H1 (cell line): Measurements from ENCODE around the gene MCRS1. TPM values are rescaled to one million over a fixed set of nuclear protein-coding genes. Genes with fewer than 3 reads are reported as not detected.

Source experiments
- CTCF ChIA-PET: fragments of 300-600 bp; sonication (Branson Sonifier 250); formaldehyde crosslinking; loops from one replicate; lab custom pipeline; 2021; ENCODE audit not compliant: partially characterized antibody; lab: Charles Lee
- POLR2A ChIA-PET: fragments of 300-600 bp; sonication (Branson Sonifier 250); formaldehyde crosslinking; loops from one replicate; lab custom pipeline; 2021; ENCODE audit warnings: inconsistent platforms; ENCODE audit not compliant: partially characterized antibody; lab: Charles Lee
- DNase-seq, 2 experiments: peaks; one replicate each; pipeline versions ENCODE4 v3.0.0 to v3.0.0-alpha.2; 2010 to 2022; ENCODE audit warnings: low spot score in 2 of 2, low read depth in 1 of 2, mixed read lengths in 1 of 2
- FAIRE-seq: peaks from 2 replicates; lab custom pipeline; 2011; peaks lifted over from hg19 to GRCh38; lab: Jason Lieb, UNC
- H2AFZ ChIP-seq: 2 replicates; pipeline ENCODE4 v1.8.1; 2012; ENCODE audit warnings: low read length, inconsistent platforms
- H2AK5ac ChIP-seq: 2 replicates; pipeline ENCODE4 v1.6.1; 2013; ENCODE audit warnings: low read depth, low read length
- H2BK120ac ChIP-seq: replicated peaks from 2 replicates; pipeline ENCODE3; 2013; ENCODE audit warnings: low read depth, low read length, inconsistent platforms
- H2BK12ac ChIP-seq: 2 replicates; pipeline ENCODE4 v1.6.1; 2013; ENCODE audit warnings: low read depth, low read length
- H2BK15ac ChIP-seq: 2 replicates; pipeline ENCODE4 v1.6.1; 2013; ENCODE audit warnings: low read length
- H2BK20ac ChIP-seq: 2 replicates; pipeline ENCODE4 v1.6.1; 2013; ENCODE audit warnings: low read length
- H2BK5ac ChIP-seq: 2 replicates; pipeline ENCODE4 v1.6.1; 2013; ENCODE audit warnings: low read depth, low read length
- H3K14ac ChIP-seq: 2 replicates; pipeline ENCODE4 v1.6.1; 2013; ENCODE audit warnings: inconsistent platforms; ENCODE audit not compliant: insufficient read length
- H3K18ac ChIP-seq: 2 replicates; pipeline ENCODE4 v1.6.1; 2013; ENCODE audit warnings: low read length; ENCODE audit errors: extremely low read depth
- H3K23ac ChIP-seq: 2 replicates; pipeline ENCODE4 v1.6.1; 2013; ENCODE audit warnings: inconsistent platforms; ENCODE audit not compliant: insufficient read length
- H3K23me2 ChIP-seq: 2 replicates; pipeline ENCODE4 v1.6.1; 2013; ENCODE audit warnings: low read depth, low read length
- H3K27ac ChIP-seq: 2 replicates; pipeline ENCODE4 v1.6.1; 2011; ENCODE audit warnings: low read depth, low read length, inconsistent platforms
- H3K27me3 ChIP-seq, 4 experiments: replicated peaks in 1 of 4; 1 replicate in 1 of 4; 2 replicates in 3 of 4; pipeline versions ENCODE4 v1.6.1 to v1.8.1; 2011 to 2013; ENCODE audit warnings: low read length in 3 of 4, mild to moderate bottlenecking in 3 of 4, inconsistent platforms in 2 of 4, mixed read lengths in 2 of 4, moderate library complexity in 1 of 4; ENCODE audit not compliant: control insufficient read depth in 3 of 4, insufficient read depth in 3 of 4; ENCODE audit errors: extremely low read depth in 1 of 4
- H3K36me3 ChIP-seq, 4 experiments: 2 replicates each; pipeline versions ENCODE4 v1.6.1 to v1.8.1; 2011 to 2013; ENCODE audit warnings: mild to moderate bottlenecking in 4 of 4, low read length in 3 of 4, moderate library complexity in 2 of 4, control low read depth in 1 of 4, inconsistent platforms in 1 of 4; ENCODE audit not compliant: insufficient read depth in 4 of 4, control insufficient read depth in 2 of 4
- H3K4ac ChIP-seq: replicated peaks from 2 replicates; pipeline ENCODE3; 2013; ENCODE audit warnings: low read length, low read depth, mixed read lengths, inconsistent platforms; ENCODE audit not compliant: insufficient read length
- H3K4me1 ChIP-seq, 4 experiments: replicated peaks in 1 of 4; 1 replicate in 1 of 4; 2 replicates in 3 of 4; pipeline versions ENCODE4 v1.6.1 to v1.8.1; 2011 to 2013; ENCODE audit warnings: low read length in 3 of 4, inconsistent platforms in 2 of 4, mixed read lengths in 1 of 4; ENCODE audit not compliant: insufficient read depth in 4 of 4, control insufficient read depth in 3 of 4
- H3K4me2 ChIP-seq, 2 experiments: 2 replicates each; pipeline versions ENCODE4 v1.6.1 to v1.8.1; 2011 to 2013; ENCODE audit warnings: low read depth in 2 of 2, low read length in 2 of 2, control low read depth in 1 of 2, inconsistent platforms in 1 of 2, mild to moderate bottlenecking in 1 of 2; ENCODE audit not compliant: insufficient read depth in 1 of 2
- H3K4me3 ChIP-seq, 4 experiments: fragments of 200-600, 300-600 bp in 1 of 4; sonication (generic), shearing (Covaris generic), sonication (Bioruptor Twin) in 1 of 4; 2 replicates each; pipeline versions ENCODE4 v1.5.1 to v1.8.1; 2011 to 2016; ENCODE audit warnings: low read length in 4 of 4, low read depth in 3 of 4, control low read depth in 2 of 4, inconsistent platforms in 2 of 4, mild to moderate bottlenecking in 2 of 4, mixed read lengths in 1 of 4, moderate library complexity in 1 of 4; ENCODE audit not compliant: insufficient read depth in 2 of 4; ENCODE audit errors: extremely low read depth in 1 of 4
- H3K56ac ChIP-seq: replicated peaks from 2 replicates; pipeline ENCODE3; 2013; ENCODE audit warnings: low read depth, mild to moderate bottlenecking, mixed read lengths, low read length, inconsistent platforms; ENCODE audit not compliant: insufficient read length
- H3K79me1 ChIP-seq: 2 replicates; pipeline ENCODE4 v1.6.1; 2013; ENCODE audit warnings: low read depth, low read length, control low read depth
- H3K79me2 ChIP-seq, 2 experiments: 2 replicates each; pipeline versions ENCODE4 v1.6.1 to v1.8.1; 2012 to 2013; ENCODE audit warnings: low read length in 2 of 2, mild to moderate bottlenecking in 2 of 2, inconsistent platforms in 1 of 2; ENCODE audit not compliant: insufficient read depth in 2 of 2, control insufficient read depth in 1 of 2
- H3K9ac ChIP-seq, 4 experiments: replicated peaks in 1 of 4; 1 replicate in 1 of 4; 2 replicates in 3 of 4; pipeline versions ENCODE4 v1.6.1 to v1.8.1; 2011 to 2013; ENCODE audit warnings: low read depth in 3 of 4, low read length in 3 of 4, control low read depth in 2 of 4, mild to moderate bottlenecking in 2 of 4, moderate library complexity in 2 of 4, inconsistent platforms in 1 of 4; ENCODE audit errors: extremely low read depth in 1 of 4
- H3K9me3 ChIP-seq, 2 experiments: 2 replicates each; pipeline versions ENCODE4 v1.6.1 to v1.8.1; 2012 to 2013; ENCODE audit warnings: mild to moderate bottlenecking in 2 of 2, moderate library complexity in 2 of 2, control low read depth in 1 of 2, inconsistent platforms in 1 of 2, low read depth in 1 of 2, low read length in 1 of 2, mixed read lengths in 1 of 2; ENCODE audit not compliant: insufficient read depth in 2 of 2
- H4K20me1 ChIP-seq, 2 experiments: replicated peaks in 1 of 2; 2 replicates each; pipeline versions ENCODE3 to v1.8.1; 2011 to 2013; ENCODE audit warnings: inconsistent platforms in 2 of 2, low read length in 2 of 2, mild to moderate bottlenecking in 1 of 2; ENCODE audit not compliant: insufficient read depth in 2 of 2, control insufficient read depth in 1 of 2
- H4K5ac ChIP-seq: 2 replicates; pipeline ENCODE4 v1.6.1; 2013; ENCODE audit warnings: low read length, low read depth, mixed read lengths, inconsistent platforms; ENCODE audit not compliant: insufficient read length
- H4K8ac ChIP-seq: 2 replicates; pipeline ENCODE4 v1.8.0; 2013; ENCODE audit warnings: mild to moderate bottlenecking, moderate library complexity, low read length, inconsistent platforms; ENCODE audit not compliant: insufficient read depth; ENCODE audit errors: extremely low read depth
- H4K91ac ChIP-seq: replicated peaks from 2 replicates; pipeline ENCODE3; 2013; ENCODE audit warnings: low read length, mixed read lengths, inconsistent platforms; ENCODE audit not compliant: insufficient read length
- E2F6 ChIP-seq: IDR thresholded peaks from 2 replicates; pipeline ENCODE4 v1.6.1; 2012; ENCODE audit warnings: inconsistent platforms
- FOSL1 ChIP-seq: IDR thresholded peaks from 2 replicates; pipeline ENCODE4 v1.6.1; 2011; ENCODE audit warnings: mild to moderate bottlenecking, low read depth, low read length, moderate library complexity; ENCODE audit not compliant: insufficient read depth
- KDM4A ChIP-seq: IDR thresholded peaks from one replicate; pipeline ENCODE4 v1.7.1; 2012; ENCODE audit warnings: low read depth, mild to moderate bottlenecking, moderate library complexity, low read length, inconsistent platforms; ENCODE audit not compliant: severe bottlenecking
- SIRT6 ChIP-seq: IDR thresholded peaks from one replicate; pipeline ENCODE4 v1.7.1; 2012; ENCODE audit warnings: low read length, inconsistent platforms
- SRF ChIP-seq: IDR thresholded peaks from 2 replicates; pipeline ENCODE4 v1.6.1; 2011; ENCODE audit warnings: mild to moderate bottlenecking, low read depth, low read length, moderate library complexity
- TBP ChIP-seq: IDR thresholded peaks from 2 replicates; pipeline ENCODE4 v1.6.1; 2011; ENCODE audit warnings: low read depth, low read length, improper control_type of control experiment
- TCF12 ChIP-seq: IDR thresholded peaks from 2 replicates; pipeline ENCODE4 v1.6.1; 2011; ENCODE audit warnings: low read depth, mild to moderate bottlenecking, low read length
- whole genome bisulfite sequencing, 2 experiments: shearing (Covaris generic) in 1 of 2; methylation state at CpG; one replicate each; pipeline versions ENCODE4 v1.1.6 to v1.1.7; 2013 to 2015; ENCODE audit warnings: low lambda C conversion rate in 2 of 2, mixed read lengths in 2 of 2, inconsistent platforms in 1 of 2, low coverage in 1 of 2, missing lambda C conversion rate in 1 of 2; ENCODE audit not compliant: insufficient replicate concordance in 2 of 2, insufficient coverage in 1 of 2, insufficient read length in 1 of 2; ENCODE audit errors: extremely low coverage in 1 of 2, missing lambda C conversion rate in 1 of 2; 5-methylcytosine and 5-hydroxymethylcytosine counted together
- polyA plus RNA-seq, 7 experiments: library from polyadenylated mRNA; depleted of rRNA in 3 of 7; stranded (reverse) in 5 of 7; unstranded in 2 of 7; fragments of >200 nt in 5 of 7; fragments of 200-250 nt in 2 of 7; gene quantifications; 1 replicate in 5 of 7; 2 replicates in 1 of 7; 4 replicates in 1 of 7; pipeline versions ENCODE4 v1.2.1 to v1.2.3, GENCODE V29; 2011 to 2013; ENCODE audit warnings: missing spikeins in 2 of 7, mixed read lengths in 2 of 7
- total RNA-seq: library from RNA; stranded (reverse); fragmentation: NEBNext Ultra II Directional; extraction: Animal tissue kit (Norgen Biotek cat#: 25700); gene quantifications from 2 replicates; pipeline ENCODE4 v1.2.1, GENCODE V29; 2021

The MCRS1 gene
- total and polyA plus RNA-seq, 2 of the 8 experiments (the other 6 are each of a cell fraction or from before 2014, with no cell fraction given) = 90.3 to 139 TPM

GRCh38 chr12:49555631-49556390, 12.1 kb downstream of the MCRS1 start:
- H2BK5ac ChIP-seq = no peak overlapping the region
- H3K4me3 ChIP-seq = no peak overlapping the region
- H3K14ac ChIP-seq = no peak overlapping the region
- H3K36me3 ChIP-seq = peaks cover 14 to 31% (median 23%) of the 10 kb centered on the region in 4 experiments; a peak in 6 of 8 replicates
- H4K20me1 ChIP-seq = peaks cover 0 to 5% of the 10 kb centered on the region in 2 experiments
- no peak overlapping the region for H3K56ac ChIP-seq
- no peak overlapping the region for H2BK15ac ChIP-seq
- ChIA-PET CTCF (interaction anchor here (1.1 to 14.0 kb wide), 13 partner anchors 8 to 213 kb away, joined by 3 to 171 read pairs (median 14); partner anchors contain the start of genes DNAJC22, KCNH3, MCRS1 and SPATS2), POLR2A (interaction anchor here (1.1 to 6.7 kb wide), 6 partner anchors 10 to 224 kb away, joined by 3 to 72 read pairs (median 6); partner anchors contain the start of genes MCRS1 and SPATS2)
- no peak overlapping the region for H3K23ac ChIP-seq
- no peak overlapping the region for H4K5ac ChIP-seq
- WGBS, 2 experiments = 91% methylated on average over 16 of the region's 18 CpGs; no CpG with 5 or more reads in 1 of the 2 experiments
- no peak overlapping the region for H2BK120ac ChIP-seq
- TF ChIP-seq E2F6 = no peak
- no peak for TF ChIP-seq KDM4A
- TF ChIP-seq SRF = no peak
- TF ChIP-seq TCF12 = no peak
- no peak for TF ChIP-seq FOSL1
- no peak for TF ChIP-seq TBP
- no peak for TF ChIP-seq SIRT6
- H3K79me2 ChIP-seq = no peaks in the 10 kb centered on the region
- no peak overlapping the region for H3K4ac ChIP-seq
- H3K79me1 ChIP-seq = no peaks in the 10 kb centered on the region
- H3K9ac ChIP-seq = no peak overlapping the region
- FAIRE-seq (no peak), DNase-seq (no peak)
- H3K18ac ChIP-seq = no peak overlapping the region
- H3K4me2 ChIP-seq = no peak overlapping the region
- no peak overlapping the region for H2AFZ ChIP-seq
- H2AK5ac ChIP-seq = no peak overlapping the region
- H4K8ac ChIP-seq = no peak overlapping the region; the same call in 1 of the 2 replicates
- H4K91ac ChIP-seq = no peak overlapping the region
- no peak overlapping the region for H2BK20ac ChIP-seq
- H3K27ac ChIP-seq = no peak overlapping the region
- no peaks in the 10 kb centered on the region for H3K23me2 ChIP-seq
- no peaks in the 10 kb centered on the region; a peak in 1 of 7 replicates for H3K4me1 ChIP-seq
- peaks cover 0 to 6% (median 1%) of the 10 kb centered on the region in 4 experiments; a peak in 4 of 7 replicates for H3K27me3 ChIP-seq
- no peaks in the 10 kb centered on the region for H3K9me3 ChIP-seq
- H2BK12ac ChIP-seq = no peak overlapping the region
